Testis (tissue), 3 donors: ENCODE data around the gene SLC47A2. TPM values are rescaled to one million over a fixed set of nuclear protein-coding genes. Genes with fewer than 3 reads are reported as not detected.

Experiments
- DNase-seq: peaks from one replicate; pipeline ENCODE4 v3.0.0-alpha.2; 2019
- H3K27ac ChIP-seq, 2 donors: fragments of 200-600 bp; sonication (generic); one replicate each; pipeline ENCODE4 v1.5.1; 2019
- H3K27me3 ChIP-seq: fragments of 200-600 bp; sonication (generic); one replicate; pipeline ENCODE4 v1.5.1; 2019
- H3K36me3 ChIP-seq: fragments of 200-600 bp; sonication (generic); one replicate; pipeline ENCODE4 v1.5.1; 2017; ENCODE audit warnings: low read depth; ENCODE audit errors: missing control alignments
- H3K4me1 ChIP-seq: fragments of 200-600 bp; sonication (generic); one replicate; pipeline ENCODE4 v1.5.1; 2019
- H3K4me3 ChIP-seq, 2 donors: fragments of 200-600 bp; sonication (generic); one replicate each; pipeline ENCODE4 v1.5.1; 2017 to 2019
- H3K9me3 ChIP-seq: fragments of 200-600 bp; sonication (generic); one replicate; pipeline ENCODE4 v1.5.1; 2017
- POLR2A ChIP-seq: fragments of 450-650 bp; IDR thresholded peaks from one replicate; pipeline ENCODE4 v1.6.1; 2017; ENCODE audit warnings: antibody characterized with exemption, mild to moderate bottlenecking, moderate library complexity
- WGBS, 2 donors: methylation state at CpG; one replicate each; pipeline ENCODE4 v1.1.5; 2018; 5-methylcytosine and 5-hydroxymethylcytosine counted together
- intact Hi-C: fragments of 100-400 bp; cut with DNase I; formaldehyde crosslinking; loops from one replicate; pipeline ENCODE4 v1.15.1; 2023; ENCODE audit warnings: low total_unique reads
- polyA plus RNA-seq: library from polyadenylated mRNA; stranded (reverse); fragments of 350-450 nt; fragmentation: Illumina TruSeq; extraction: RNeasy Lipid Tissue Mini Kit (QIAGEN cat#74804); gene quantifications from one replicate; pipeline ENCODE4 v1.2.3, GENCODE V29; 2014; ENCODE audit warnings: low read depth, low replicate concordance; ENCODE audit not compliant: insufficient read depth
- total RNA-seq, 2 donors: library from RNA; depleted of rRNA; stranded (reverse); fragments of >200 nt; gene quantifications; one replicate each; pipeline ENCODE4 v1.2.3, GENCODE V29; 2016
- TF ChIP-seq, protein P1 (sequence below), 3 experiments: fragments of 450-650 bp in 2 of 3; fragments of 200-600 bp in 1 of 3; sonication (generic) in 1 of 3; IDR thresholded peaks; one replicate each; pipeline ENCODE4 v1.5.1; 2016 to 2019; ENCODE audit warnings: antibody characterized with exemption in 3 of 3, mild to moderate bottlenecking in 2 of 3, moderate library complexity in 1 of 3

The SLC47A2 gene
- total and polyA plus RNA-seq, 3 donors from 2014 or later = 0.16 to 1.1 (median 0.50) TPM

DNA sequence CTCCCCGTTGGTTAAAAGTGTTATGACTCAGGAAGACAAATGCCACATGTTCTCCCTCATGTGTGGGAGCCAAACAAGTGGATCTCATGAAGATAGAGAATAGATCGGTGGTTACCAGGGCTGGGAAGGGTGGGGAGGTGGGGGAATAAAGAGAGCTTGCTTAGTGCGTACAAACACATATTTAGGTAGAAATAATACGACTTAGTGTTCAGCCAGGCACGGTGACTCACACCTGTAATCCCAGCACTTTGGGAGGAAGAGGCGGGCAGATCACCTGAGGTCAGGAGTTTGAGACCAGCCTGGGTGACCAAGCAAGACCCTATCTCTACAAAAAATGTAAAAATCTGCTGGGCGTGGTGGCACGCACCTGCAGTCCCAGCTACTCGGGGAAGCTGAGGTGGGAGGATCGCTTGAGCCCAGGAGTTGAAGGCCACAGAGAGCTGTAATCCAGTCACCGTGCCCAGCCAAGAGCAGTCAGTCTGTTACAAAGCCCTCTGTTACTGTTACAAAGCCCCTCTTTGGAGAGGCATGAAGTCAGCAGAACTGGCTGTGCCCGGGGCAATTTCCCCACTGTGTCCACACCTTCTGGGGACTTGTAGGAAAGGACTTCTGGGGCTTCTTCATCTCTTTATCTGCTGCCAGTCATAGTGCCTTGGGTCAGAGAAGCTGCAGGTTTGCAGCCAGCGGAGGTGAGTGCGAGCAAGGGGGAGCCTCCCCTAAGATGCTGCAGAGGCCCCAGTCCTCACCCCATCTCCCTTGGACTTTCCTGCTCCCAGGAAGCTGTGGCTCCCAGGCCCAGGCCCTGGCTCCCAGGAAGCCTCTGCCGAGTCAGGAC, 36.0 kb upstream of the SLC47A2 start:
- 77 to 87% methylated on average over 9 to 15 of the region's 15 CpGs for WGBS, 2 donors
- no peak for TF ChIP-seq POLR2A
- TF ChIP-seq, protein P1, sequence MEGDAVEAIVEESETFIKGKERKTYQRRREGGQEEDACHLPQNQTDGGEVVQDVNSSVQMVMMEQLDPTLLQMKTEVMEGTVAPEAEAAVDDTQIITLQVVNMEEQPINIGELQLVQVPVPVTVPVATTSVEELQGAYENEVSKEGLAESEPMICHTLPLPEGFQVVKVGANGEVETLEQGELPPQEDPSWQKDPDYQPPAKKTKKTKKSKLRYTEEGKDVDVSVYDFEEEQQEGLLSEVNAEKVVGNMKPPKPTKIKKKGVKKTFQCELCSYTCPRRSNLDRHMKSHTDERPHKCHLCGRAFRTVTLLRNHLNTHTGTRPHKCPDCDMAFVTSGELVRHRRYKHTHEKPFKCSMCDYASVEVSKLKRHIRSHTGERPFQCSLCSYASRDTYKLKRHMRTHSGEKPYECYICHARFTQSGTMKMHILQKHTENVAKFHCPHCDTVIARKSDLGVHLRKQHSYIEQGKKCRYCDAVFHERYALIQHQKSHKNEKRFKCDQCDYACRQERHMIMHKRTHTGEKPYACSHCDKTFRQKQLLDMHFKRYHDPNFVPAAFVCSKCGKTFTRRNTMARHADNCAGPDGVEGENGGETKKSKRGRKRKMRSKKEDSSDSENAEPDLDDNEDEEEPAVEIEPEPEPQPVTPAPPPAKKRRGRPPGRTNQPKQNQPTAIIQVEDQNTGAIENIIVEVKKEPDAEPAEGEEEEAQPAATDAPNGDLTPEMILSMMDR (IDR thresholded peaks at IDR 0.05) = no peak
- Histone ChIP-seq H3K27me3 (no peaks in the 10 kb centered on the region), H3K9me3 (no peaks in the 10 kb centered on the region), H3K4me1 (no peaks in the 10 kb centered on the region), H3K36me3 (no peaks in the 10 kb centered on the region), H3K27ac (no peak overlapping the region), H3K4me3 (no peak overlapping the region)
- intact Hi-C loops = no loop called here
- DNase-seq = no peak

DNA sequence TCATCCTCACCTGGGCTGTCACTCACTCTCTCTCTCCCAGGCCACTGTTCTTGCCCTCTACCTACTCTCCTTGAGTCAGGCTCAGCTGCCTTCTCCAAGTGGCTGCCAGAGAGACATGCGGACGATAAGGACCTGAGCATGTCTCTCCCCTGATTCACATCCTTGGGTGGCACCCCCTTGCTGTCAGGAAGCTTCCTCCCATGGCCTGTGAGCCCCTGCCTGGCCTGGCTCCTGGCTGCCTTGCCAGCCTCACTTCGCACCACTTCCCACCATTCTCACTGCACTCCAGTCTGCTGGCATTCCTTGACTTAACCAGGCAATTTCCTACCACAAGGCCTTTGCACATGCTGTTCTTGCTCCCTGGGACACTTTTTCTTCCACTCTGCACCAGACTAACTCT, 34.5 kb upstream of the SLC47A2 start:
- H3K4me1 ChIP-seq = no peaks in the 10 kb centered on the region
- H3K36me3 ChIP-seq = no peaks in the 10 kb centered on the region
- H3K9me3 ChIP-seq = no peaks in the 10 kb centered on the region
- no peaks in the 10 kb centered on the region for H3K27me3 ChIP-seq
- intact Hi-C loops = no loop called here
- H3K27ac ChIP-seq = no peak overlapping the region
- DNase-seq = no peak
- H3K4me3 ChIP-seq = no peak overlapping the region
- TF ChIP-seq, protein P1 (IDR thresholded peaks at IDR 0.05) = no peak
- 91 to 92% methylated on average over 3 of the region's 3 CpGs for WGBS, 2 donors

GRCh38 chr17:19750020-19750572, 33.7 kb upstream of the SLC47A2 start:
- intact Hi-C loops = no loop called here
- no peaks in the 10 kb centered on the region for H3K36me3 ChIP-seq
- no peak for DNase-seq
- TF ChIP-seq POLR2A = no peak
- TF ChIP-seq, protein P1 (IDR thresholded peaks at IDR 0.05) = no peak
- no peaks in the 10 kb centered on the region for H3K9me3 ChIP-seq
- peaks cover 4% of the 10 kb centered on the region for H3K4me1 ChIP-seq
- H3K27me3 ChIP-seq = no peaks in the 10 kb centered on the region
- no peak overlapping the region for H3K4me3 ChIP-seq
- 89 to 94% methylated on average over 9 of the region's 9 CpGs for WGBS, 2 donors
- no peak overlapping the region for H3K27ac ChIP-seq

GRCh38 chr17:19748807-19749193, 32.4 kb upstream of the SLC47A2 start:
- H3K27ac ChIP-seq = no peak overlapping the region

More at GRCh38 chr17:19748807-19749193, 32.4 kb upstream of the SLC47A2 start:
- no peak for DNase-seq
- Histone ChIP-seq H3K4me3 (no peak overlapping the region), H3K9me3 (no peaks in the 10 kb centered on the region), H3K27me3 (no peaks in the 10 kb centered on the region), H3K36me3 (no peaks in the 10 kb centered on the region), H3K4me1 (peaks cover 6% of the 10 kb centered on the region)
- 81 to 85% methylated on average over 12 to 13 of the region's 13 CpGs for WGBS, 2 donors
- TF ChIP-seq, protein P1 (IDR thresholded peaks at IDR 0.05) = no peak
- TF ChIP-seq POLR2A = no peak
- intact Hi-C loops = no loop called here
